ENCODE results near the gene SPRR1B.

The SPRR1B gene, protein sequence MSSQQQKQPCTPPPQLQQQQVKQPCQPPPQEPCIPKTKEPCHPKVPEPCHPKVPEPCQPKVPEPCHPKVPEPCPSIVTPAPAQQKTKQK

DNA sequence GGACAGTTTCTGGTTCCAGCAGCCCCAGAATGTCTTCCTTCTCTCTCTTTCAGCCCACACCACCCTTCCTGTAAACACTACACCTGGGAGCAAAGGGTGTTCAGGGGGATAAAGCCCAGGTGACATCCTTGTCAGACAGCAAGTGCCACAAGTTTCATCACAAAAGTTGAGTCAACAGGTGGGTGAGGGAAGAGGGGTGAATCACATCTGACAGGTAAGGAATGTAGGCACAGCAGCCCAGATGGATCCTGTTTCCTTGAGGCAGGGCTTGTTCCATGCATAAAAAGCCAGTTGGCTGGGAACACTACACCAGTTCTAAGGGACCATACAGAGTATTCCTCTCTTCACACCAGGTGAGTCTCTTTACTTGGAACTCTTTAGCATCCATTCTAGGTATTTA is at the start of gene SPRR1B:
Gene SPRR1B (plus strand): TSS at position 309 of the 400 bp plus-strand sequence. CDS start 1,143 bp downstream, outside the sequence.
- Histone ChIP-seq H3K9ac (ENCODE audit: low read length) (no peak within 1 kb of the TSS), H3K4me3 (ENCODE audit: low read length) (no peak within 1 kb of the TSS), H3K27ac (ENCODE audit: low read depth, low read length) (no peak within 1 kb of the TSS), H3K4me1 (ENCODE audit: control insufficient read depth, insufficient read depth, low read length) (no peaks in the 10 kb centered on the region), H3K27me3 (ENCODE audit: control insufficient read depth, insufficient read depth, low read length) (no peaks in the 10 kb centered on the region), H3K36me3 (ENCODE audit: control insufficient read depth, insufficient read depth, low read length) (no peaks in the 10 kb centered on the region)

DNA sequence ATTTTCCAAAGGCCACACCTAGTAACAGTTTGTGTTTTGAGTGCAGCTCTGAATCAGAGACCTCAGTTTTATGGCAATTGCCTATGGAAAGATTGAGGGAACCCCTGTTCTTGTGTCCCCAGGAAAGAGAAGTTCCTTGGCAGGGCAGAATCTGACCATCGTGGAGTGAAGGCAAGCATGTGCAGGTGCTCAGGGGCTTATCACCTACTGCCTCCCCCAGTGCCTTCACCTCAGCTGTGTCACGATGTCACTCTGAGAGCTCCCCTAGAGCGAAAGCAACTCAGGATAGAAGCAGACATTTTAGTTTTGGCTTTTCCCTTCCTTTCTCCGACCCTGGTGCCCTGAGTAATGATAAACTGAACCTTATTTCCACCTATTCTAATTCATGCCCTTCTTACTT is 48.9 kb upstream of the SPRR1B start:
- Histone ChIP-seq H3K27me3 (ENCODE audit: control insufficient read depth, insufficient read depth, low read length) (no peaks in the 10 kb centered on the region), H3K27ac (ENCODE audit: low read depth, low read length) (no peak overlapping the region), H3K36me3 (ENCODE audit: control insufficient read depth, insufficient read depth, low read length) (no peaks in the 10 kb centered on the region), H3K9ac (ENCODE audit: low read length) (no peak overlapping the region), H3K4me1 (ENCODE audit: control insufficient read depth, insufficient read depth, low read length) (no peaks in the 10 kb centered on the region), H3K4me3 (ENCODE audit: low read length) (no peak overlapping the region)

DNA sequence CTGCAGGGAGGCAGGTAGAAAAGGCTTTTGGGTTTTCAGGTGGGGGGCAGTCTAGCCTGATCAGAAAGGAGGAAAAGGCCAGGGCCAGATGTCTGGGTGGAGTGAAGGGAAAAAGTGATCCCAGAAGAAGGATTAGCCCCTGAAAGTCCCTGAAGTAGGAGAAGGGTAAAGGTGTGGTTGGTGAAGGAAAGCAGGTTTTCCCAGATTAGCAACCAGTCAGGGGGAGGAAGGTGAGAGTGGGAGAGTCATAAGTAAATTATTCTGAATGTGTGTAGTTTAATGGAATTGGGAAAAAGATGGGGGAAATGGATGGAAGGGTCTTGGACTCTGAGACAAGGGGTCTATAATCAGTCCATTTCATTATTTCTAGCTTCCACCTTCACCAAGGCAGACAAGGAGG is 47.8 kb upstream of the SPRR1B start:
- Histone ChIP-seq H3K9ac (ENCODE audit: low read length) (no peak overlapping the region), H3K36me3 (ENCODE audit: control insufficient read depth, insufficient read depth, low read length) (no peaks in the 10 kb centered on the region)

DNA sequence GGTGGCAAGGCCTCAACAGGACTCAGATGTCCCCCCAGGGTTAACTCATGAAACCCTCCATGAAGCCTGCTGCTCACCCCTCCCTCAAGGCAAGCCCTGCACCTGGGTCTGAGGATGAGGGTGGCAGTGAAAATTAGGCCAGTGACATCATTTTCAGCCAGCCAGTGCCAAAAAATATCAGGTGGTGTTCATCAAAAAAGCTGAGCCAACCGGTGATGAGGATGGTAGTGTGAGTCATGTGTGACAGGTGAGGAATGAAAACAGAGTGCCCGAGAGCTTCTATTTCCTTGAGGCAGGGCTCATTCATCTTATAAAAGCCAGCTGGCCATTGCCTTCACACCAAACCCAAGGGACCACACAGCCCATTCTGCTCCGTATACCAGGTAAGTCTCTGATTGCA is 47.3 kb upstream of the SPRR1B start, which contains the start of gene SPRR1A:
Gene SPRR1A (plus strand): TSS at position 339 of the 400 bp plus-strand sequence. CDS start 1,150 bp downstream, outside the sequence.
- H3K4me1 ChIP-seq (ENCODE audit: control insufficient read depth, insufficient read depth, low read length) = no peaks in the 10 kb centered on the region
- H3K27ac ChIP-seq (ENCODE audit: low read depth, low read length) = no peak within 1 kb of the TSS
- no peak within 1 kb of the TSS for H3K9ac ChIP-seq (ENCODE audit: low read length)
- no peaks in the 10 kb centered on the region for H3K36me3 ChIP-seq (ENCODE audit: control insufficient read depth, insufficient read depth, low read length)
- no peaks in the 10 kb centered on the region for H3K27me3 ChIP-seq (ENCODE audit: control insufficient read depth, insufficient read depth, low read length)
- H3K4me3 ChIP-seq (ENCODE audit: low read length) = no peak within 1 kb of the TSS

More for the DNA sequence above, 47.8 kb upstream of the SPRR1B start:
- Histone ChIP-seq H3K4me3 (ENCODE audit: low read length) (no peak overlapping the region), H3K4me1 (ENCODE audit: control insufficient read depth, insufficient read depth, low read length) (no peaks in the 10 kb centered on the region), H3K27me3 (ENCODE audit: control insufficient read depth, insufficient read depth, low read length) (no peaks in the 10 kb centered on the region), H3K27ac (ENCODE audit: low read depth, low read length) (no peak overlapping the region)

DNA sequence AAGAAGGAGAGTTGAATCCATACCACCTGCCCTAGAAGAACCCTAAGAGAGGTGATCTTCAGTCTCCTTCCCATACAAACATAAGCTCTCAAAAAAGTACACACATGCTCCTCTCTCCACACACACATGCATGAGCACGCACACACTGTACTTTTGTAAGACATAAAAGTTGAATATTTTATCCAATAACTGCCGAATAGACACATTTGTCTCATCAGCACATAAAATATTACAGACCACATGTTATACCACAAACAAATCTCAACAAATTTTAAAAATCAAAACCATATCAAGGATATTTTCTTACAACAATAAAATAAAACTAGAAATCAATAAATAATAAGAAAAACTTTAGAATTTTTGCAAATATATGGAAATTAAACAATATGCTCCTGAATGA is 44.4 kb upstream of the SPRR1B start:
- H3K4me1 ChIP-seq (ENCODE audit: control insufficient read depth, insufficient read depth, low read length) = no peaks in the 10 kb centered on the region
- no peak overlapping the region for H3K4me3 ChIP-seq (ENCODE audit: low read length)
- no peak overlapping the region for H3K9ac ChIP-seq (ENCODE audit: low read length)
- no peaks in the 10 kb centered on the region for H3K27me3 ChIP-seq (ENCODE audit: control insufficient read depth, insufficient read depth, low read length)
- H3K27ac ChIP-seq (ENCODE audit: low read depth, low read length) = no peak overlapping the region
- H3K36me3 ChIP-seq (ENCODE audit: control insufficient read depth, insufficient read depth, low read length) = no peaks in the 10 kb centered on the region

DNA sequence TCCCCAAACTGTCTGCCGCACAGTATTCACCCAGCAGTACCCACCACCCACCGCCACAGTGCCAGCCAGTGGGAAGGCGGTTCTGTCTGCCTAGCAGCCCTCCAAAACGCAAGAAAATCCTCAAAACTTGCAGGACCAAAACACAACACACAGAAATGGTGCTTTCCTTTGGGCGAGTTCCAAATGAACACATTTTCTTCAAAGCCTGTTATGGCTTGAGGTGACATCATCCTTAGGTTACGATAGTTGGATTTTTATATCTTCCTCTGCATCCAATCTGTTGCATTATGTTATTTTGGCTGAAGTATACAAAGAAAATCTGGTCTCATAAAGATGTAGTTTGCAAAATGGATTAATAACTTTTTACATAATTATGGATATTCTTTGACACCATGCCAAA is 37.8 kb upstream of the SPRR1B start:
- Histone ChIP-seq H3K4me3 (ENCODE audit: low read length) (no peak overlapping the region), H3K9ac (ENCODE audit: low read length) (no peak overlapping the region), H3K4me1 (ENCODE audit: control insufficient read depth, insufficient read depth, low read length) (no peaks in the 10 kb centered on the region), H3K27me3 (ENCODE audit: control insufficient read depth, insufficient read depth, low read length) (no peaks in the 10 kb centered on the region), H3K36me3 (ENCODE audit: control insufficient read depth, insufficient read depth, low read length) (no peaks in the 10 kb centered on the region), H3K27ac (ENCODE audit: low read depth, low read length) (no peak overlapping the region)

DNA sequence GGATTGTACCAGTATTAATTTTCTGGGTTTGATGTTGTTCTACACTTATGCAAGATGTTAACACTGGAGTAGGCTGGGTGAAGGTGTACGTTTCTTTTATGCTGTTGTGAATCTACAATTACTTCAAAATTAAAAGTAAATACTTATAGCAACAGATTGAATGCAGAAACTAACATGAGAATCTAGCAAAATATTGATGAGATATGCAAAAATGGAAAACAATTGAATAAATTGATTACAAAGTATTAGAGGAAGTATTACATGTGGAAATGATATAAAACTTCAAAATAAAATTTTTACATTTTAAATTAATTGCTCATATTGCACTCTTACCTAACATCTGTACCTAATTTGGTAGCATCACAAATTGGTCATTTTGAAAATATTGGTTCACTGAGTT is 35.2 kb upstream of the SPRR1B start:
- Histone ChIP-seq H3K27me3 (ENCODE audit: control insufficient read depth, insufficient read depth, low read length) (no peaks in the 10 kb centered on the region), H3K27ac (ENCODE audit: low read depth, low read length) (no peak overlapping the region), H3K4me3 (ENCODE audit: low read length) (no peak overlapping the region), H3K4me1 (ENCODE audit: control insufficient read depth, insufficient read depth, low read length) (no peaks in the 10 kb centered on the region), H3K9ac (ENCODE audit: low read length) (no peak overlapping the region), H3K36me3 (ENCODE audit: control insufficient read depth, insufficient read depth, low read length) (no peaks in the 10 kb centered on the region)

DNA sequence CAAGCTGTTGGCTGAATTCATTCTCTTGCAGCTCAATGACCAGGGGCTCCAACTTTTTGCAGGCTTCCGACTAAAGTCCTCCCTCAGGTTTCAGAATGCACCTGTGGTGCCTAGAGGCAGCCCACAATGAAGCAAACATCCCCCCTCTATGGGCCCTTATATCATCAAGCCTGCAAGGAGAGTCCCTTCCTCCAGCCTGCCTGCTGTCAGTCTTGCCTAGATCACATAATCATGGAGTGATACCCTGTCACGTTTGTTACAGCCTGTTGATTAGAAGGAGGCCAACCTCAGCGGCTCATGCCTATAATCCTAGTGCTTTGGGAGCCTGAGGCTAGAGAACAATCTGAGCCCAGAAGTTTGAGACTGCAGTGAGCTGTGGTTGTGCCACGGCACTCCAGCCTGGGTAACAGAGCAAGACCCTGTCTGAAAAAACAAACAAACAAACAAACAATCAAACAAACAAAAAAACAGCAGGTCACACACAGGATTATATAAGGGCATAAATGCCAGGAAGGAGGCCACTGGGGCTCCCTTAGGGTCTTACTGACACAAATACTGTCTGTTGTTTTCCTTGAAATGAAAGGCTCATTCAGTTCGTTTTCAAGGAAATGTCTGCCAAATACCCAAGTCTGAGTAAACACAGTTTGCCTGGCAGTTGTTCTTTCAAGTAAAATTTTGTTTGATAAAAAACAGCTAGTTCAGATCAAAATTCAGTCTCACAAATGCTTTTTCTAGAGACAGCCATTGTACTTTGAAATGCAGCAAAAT is 34.2 kb upstream of the SPRR1B start:
- Histone ChIP-seq H3K36me3 (ENCODE audit: control insufficient read depth, insufficient read depth, low read length) (no peaks in the 10 kb centered on the region), H3K27ac (ENCODE audit: low read depth, low read length) (no peak overlapping the region), H3K9ac (ENCODE audit: low read length) (no peak overlapping the region), H3K27me3 (ENCODE audit: control insufficient read depth, insufficient read depth, low read length) (no peaks in the 10 kb centered on the region), H3K4me3 (ENCODE audit: low read length) (no peak overlapping the region), H3K4me1 (ENCODE audit: control insufficient read depth, insufficient read depth, low read length) (no peaks in the 10 kb centered on the region)

DNA sequence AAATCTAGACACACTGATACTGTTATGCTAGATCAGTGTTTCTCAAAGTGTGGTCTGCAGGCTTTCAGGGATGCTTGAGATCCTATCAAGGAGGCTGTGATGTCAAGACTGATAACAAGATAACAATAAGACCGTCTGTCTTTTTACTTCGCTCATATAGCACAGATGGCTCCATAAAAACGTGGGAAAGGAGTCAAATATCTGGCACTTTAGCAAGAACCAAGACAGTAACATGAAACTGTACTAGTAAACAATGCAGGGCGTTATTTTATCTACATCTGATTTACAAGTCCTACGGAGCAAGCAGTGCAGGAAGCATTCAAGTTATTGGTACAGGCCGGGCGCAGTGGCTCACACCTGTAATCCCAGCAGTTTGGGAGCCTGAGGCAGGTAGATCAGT is 33.1 kb upstream of the SPRR1B start:
- no peaks in the 10 kb centered on the region for H3K36me3 ChIP-seq (ENCODE audit: control insufficient read depth, insufficient read depth, low read length)
- no peaks in the 10 kb centered on the region for H3K27me3 ChIP-seq (ENCODE audit: control insufficient read depth, insufficient read depth, low read length)
- H3K27ac ChIP-seq (ENCODE audit: low read depth, low read length) = no peak overlapping the region
- H3K9ac ChIP-seq (ENCODE audit: low read length) = no peak overlapping the region
- H3K4me1 ChIP-seq (ENCODE audit: control insufficient read depth, insufficient read depth, low read length) = no peaks in the 10 kb centered on the region
- no peak overlapping the region for H3K4me3 ChIP-seq (ENCODE audit: low read length)

DNA sequence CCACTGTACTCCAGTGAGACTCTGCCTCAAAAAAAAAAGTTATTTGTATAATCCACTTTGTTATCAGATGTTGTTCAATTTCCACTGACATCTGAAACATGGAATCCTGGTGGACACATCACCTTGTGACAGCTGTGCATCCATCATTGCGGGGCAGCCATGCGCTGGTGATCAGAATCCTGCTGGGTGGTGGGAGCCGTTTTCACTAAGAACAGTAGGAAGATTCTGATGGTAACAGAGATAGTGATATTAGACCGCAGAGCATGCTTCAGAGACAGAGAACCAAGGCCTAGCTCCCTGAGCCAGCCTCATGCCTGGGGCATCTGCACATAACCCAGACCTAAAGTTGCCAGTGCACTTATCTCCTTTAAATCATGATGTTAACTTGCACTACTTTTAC is 32.5 kb upstream of the SPRR1B start:
- Histone ChIP-seq H3K9ac (ENCODE audit: low read length) (no peak overlapping the region), H3K27ac (ENCODE audit: low read depth, low read length) (no peak overlapping the region), H3K4me1 (ENCODE audit: control insufficient read depth, insufficient read depth, low read length) (no peaks in the 10 kb centered on the region), H3K4me3 (ENCODE audit: low read length) (no peak overlapping the region), H3K36me3 (ENCODE audit: control insufficient read depth, insufficient read depth, low read length) (no peaks in the 10 kb centered on the region), H3K27me3 (ENCODE audit: control insufficient read depth, insufficient read depth, low read length) (no peaks in the 10 kb centered on the region)

DNA sequence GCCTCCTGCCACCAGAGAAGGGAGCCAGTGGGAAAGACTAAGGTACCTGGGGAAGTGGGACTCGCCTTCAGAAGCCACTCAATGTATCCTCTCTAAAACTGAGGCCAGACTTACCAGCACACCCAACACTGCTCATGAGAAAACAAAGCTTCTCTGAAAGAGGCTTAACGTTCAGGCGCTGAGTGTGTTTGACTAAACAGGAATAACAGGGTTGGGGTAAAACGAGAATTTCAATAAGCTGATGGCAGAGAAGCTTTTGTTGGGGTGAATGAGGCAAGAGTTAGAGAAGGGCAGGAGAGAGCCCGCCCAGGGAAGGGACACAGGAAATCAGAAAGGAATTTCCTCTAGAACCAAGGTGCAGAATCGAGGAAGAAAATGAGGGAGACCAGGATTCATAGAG is 31.2 kb upstream of the SPRR1B start:
- no peaks in the 10 kb centered on the region for H3K4me1 ChIP-seq (ENCODE audit: control insufficient read depth, insufficient read depth, low read length)
- no peaks in the 10 kb centered on the region for H3K27me3 ChIP-seq (ENCODE audit: control insufficient read depth, insufficient read depth, low read length)
- H3K9ac ChIP-seq (ENCODE audit: low read length) = no peak overlapping the region
- H3K36me3 ChIP-seq (ENCODE audit: control insufficient read depth, insufficient read depth, low read length) = no peaks in the 10 kb centered on the region
- no peak overlapping the region for H3K27ac ChIP-seq (ENCODE audit: low read depth, low read length)
- no peak overlapping the region for H3K4me3 ChIP-seq (ENCODE audit: low read length)

DNA sequence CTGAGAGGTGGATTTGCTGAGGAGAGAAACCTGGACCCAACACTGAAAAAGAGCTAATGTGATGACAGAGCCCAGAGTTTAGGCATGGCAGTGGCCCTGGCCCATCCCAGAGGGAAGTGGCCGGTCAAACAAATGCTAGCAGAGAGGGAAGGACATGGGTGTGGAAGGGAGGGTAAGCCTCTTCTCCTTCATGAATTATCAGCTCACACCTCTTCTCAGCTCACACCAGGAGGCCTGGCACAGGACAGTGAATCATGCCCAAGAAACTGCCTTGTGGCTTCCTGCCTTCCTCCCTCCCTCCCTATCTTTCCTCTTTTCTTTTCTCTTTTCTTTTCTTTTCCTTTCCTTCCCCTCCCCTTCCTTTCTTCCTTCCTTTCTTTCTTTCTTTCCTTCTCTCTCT is 30.7 kb upstream of the SPRR1B start:
- no peak overlapping the region for H3K4me3 ChIP-seq (ENCODE audit: low read length)
- no peaks in the 10 kb centered on the region for H3K27me3 ChIP-seq (ENCODE audit: control insufficient read depth, insufficient read depth, low read length)
- no peak overlapping the region for H3K27ac ChIP-seq (ENCODE audit: low read depth, low read length)
- no peaks in the 10 kb centered on the region for H3K36me3 ChIP-seq (ENCODE audit: control insufficient read depth, insufficient read depth, low read length)
- H3K4me1 ChIP-seq (ENCODE audit: control insufficient read depth, insufficient read depth, low read length) = no peaks in the 10 kb centered on the region
- no peak overlapping the region for H3K9ac ChIP-seq (ENCODE audit: low read length)

DNA sequence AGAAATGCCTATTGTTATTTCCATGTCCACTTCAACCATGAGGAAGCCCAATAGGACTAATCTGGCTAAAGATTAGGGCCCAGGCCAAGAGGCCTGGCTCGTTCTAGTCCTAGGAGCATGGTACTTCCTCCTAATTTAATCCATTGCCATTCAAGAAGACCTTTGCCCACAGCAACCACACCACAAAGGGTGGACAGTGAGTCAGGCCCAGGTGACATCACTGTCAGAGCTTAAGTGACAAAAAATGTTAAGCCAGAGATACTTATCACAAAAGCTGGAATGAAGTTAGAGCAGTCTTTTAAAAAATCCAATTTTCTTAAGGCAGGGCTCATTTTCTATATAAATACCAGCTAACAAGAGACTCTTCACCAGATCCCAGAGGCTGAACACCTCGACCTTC is 29.6 kb upstream of the SPRR1B start, which contains the start of gene SPRR3:
Gene SPRR3 (plus strand): TSS at position 368 of the 400 bp plus-strand sequence. CDS start 1,272 bp downstream, outside the sequence.
- Histone ChIP-seq H3K4me1 (ENCODE audit: control insufficient read depth, insufficient read depth, low read length) (no peaks in the 10 kb centered on the region), H3K9ac (ENCODE audit: low read length) (no peak within 1 kb of the TSS), H3K4me3 (ENCODE audit: low read length) (no peak within 1 kb of the TSS), H3K27me3 (ENCODE audit: control insufficient read depth, insufficient read depth, low read length) (no peaks in the 10 kb centered on the region), H3K27ac (ENCODE audit: low read depth, low read length) (no peak within 1 kb of the TSS), H3K36me3 (ENCODE audit: control insufficient read depth, insufficient read depth, low read length) (no peaks in the 10 kb centered on the region)

Measured in rectal smooth muscle tissue (tissue), 1 donor.